ENCODE measurements around the gene MPZL1.
"Not testable (repeated sequence)": the region's sequence is repeated elsewhere in the genome, so short reads cannot be mapped to it uniquely, and the experiment has no call there.

The MPZL1 gene

DNA sequence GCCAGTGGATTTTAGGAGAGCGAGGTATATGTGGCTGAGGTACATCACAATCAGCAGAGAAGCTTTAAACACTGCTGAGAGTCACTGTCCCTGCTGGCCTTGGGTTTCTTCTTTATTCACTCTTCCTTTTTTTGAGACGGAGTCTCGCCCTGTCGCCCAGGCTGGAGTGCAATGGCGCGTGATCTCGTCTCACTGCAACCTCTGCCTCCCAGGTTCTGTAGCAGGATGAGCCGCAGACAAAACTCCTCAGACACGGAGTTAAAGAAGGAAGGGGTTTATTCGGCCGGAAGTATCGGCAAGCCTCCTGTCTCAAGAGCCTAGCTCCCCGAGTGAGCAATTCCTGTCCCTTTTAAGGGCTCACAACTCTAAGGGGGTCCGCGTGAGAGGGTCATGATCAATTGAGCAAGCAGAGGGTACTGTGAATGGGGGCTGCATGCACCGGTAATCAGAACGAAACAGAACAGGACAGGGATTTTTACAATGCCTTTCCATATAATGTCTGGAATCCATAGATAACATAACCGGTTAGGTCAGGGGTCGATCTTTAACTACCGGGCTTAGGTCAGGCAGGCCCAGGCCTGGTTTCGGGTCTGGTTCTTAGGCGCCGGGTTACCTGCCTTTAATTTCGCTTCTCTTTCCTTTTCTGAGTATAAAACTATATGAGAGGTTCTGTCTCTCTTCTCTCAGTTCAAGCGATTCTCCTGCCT lies 1.9 kb upstream of the MPZL1 start:
- DNase-seq = not testable (repeated sequence)

DNA sequence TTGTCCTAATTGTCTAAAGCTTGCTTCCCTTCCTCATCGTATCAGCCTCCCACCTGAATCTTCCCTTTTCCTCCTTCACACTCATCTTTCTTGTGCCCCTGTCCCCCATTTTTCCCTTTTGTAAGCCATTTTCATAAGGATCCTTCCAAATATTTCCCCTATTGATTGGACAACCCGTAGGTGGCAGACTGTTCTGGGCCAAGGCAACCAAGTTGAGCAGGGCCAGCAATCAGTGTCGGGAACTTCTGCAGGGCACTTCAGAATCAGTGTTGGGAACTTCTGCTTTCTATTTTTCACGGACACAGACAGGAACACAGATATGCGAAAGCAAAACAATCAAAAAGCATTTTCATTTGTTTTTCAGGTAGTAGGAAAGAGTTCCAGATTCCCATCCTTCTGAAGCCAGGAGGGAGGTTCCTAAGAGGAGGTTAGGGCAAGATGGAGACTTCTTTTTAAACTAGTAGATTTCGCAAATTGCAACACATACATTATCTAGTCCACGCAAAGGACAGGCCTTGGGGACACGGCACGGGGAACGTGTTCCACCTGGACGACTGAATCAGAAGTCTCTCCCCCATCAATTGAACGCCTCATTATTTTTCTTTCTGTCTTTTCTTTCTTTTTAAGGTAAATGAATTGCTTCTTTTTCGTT lies 691 bp upstream of the MPZL1 start:
- DNase-seq = no peak

DNA sequence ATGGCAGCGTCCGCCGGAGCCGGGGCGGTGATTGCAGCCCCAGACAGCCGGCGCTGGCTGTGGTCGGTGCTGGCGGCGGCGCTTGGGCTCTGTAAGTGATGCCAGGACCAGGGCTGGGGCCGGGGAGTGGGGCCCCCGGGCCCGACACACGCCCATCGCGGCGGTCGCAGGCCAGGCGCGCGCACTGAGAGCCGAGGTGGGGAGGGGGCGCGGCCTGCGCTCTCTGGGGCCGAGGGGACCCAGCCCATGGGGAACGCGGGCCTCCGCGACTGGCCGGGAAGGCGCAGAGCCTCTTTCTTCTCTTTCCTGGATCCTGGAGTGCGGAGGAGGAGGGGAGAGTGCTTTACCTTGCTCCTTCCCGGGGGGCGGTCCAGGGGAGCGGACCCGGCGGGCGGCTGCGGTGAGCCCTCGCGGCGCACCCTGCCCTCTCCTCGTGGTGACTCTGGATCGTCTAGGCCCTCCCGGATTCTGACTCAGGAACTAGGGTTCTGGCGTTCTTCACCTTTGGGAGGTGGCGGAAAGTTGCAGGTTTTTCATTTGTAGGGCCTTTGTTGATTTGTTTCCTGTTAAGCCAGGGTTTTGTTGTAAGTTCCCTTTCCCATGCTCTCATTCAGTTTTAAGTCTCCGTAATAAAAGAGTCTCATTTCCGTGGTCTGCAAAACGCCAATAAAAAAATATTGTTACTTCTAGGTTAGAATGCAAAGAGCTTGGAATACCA lies 529 bp downstream of the MPZL1 start:
- peak; percentile 31 for DNase-seq

DNA sequence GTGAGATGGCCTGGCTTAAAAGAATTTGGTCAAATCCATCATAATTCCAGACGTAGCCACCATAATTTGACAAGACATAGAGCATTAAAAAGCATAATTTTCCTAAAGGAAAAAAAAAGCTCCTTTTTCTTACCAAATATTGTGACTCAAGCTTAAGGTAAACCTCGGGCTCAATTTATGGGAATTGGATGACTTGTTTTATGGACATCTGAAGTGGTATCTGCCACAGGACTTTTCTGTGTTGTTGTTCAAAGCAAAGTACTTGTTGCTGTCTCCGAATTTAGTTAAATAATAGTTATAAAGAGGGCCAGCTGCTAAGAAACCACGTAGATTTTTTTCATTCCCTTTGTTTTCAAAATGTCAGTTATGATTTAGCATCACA lies 1.1 kb downstream of the MPZL1 start:
- DNase-seq = no peak

DNA sequence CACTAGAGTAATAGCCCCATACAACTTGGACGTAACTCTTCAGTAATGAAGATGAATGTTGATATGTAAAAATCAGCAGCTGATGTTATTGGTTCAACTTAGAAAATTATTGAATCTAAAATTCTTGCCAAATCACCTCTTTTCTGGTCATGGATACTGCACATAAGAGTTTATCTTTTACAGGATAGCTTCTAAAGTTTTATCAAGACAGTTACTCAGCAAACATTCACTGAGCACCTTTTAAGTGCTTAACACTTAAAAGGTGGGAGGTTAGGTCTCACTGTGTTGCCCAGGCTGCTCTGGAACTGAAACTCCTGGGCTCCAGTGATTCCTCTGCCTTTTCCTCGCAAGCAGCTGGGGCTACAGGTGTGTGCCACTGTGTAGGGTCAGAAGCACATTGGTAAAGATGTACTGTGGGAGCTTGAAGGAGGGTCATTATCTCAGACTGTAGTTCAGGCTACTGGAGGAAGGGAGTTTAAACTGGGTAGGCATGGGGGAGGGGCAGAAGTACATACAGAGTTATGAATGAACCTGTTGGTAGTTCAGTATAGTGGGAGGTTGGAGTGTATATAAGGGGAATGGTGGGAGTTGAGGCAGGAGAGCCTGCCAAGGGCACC lies 2.0 kb downstream of the MPZL1 start:
- no peak for DNase-seq

DNA sequence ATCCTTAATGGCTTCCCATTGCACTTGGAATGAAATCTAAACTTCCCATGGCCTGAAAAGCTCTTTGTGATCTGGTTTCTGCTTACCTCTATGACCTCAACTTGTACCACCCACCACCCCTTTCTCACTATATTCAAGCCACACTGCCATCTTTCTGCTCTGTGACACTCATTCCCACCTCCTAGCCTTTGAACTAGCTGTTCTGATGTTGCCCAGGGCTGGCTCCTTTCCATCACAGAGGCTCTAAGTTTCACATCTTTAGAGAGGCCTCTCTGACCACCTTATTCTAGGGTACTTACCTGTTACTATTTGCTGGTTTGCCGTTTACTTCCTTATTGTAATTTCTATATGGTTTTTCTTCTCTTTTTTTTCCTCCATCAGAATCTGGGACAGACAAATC lies 4.2 kb downstream of the MPZL1 start:
- no peak for DNase-seq

DNA sequence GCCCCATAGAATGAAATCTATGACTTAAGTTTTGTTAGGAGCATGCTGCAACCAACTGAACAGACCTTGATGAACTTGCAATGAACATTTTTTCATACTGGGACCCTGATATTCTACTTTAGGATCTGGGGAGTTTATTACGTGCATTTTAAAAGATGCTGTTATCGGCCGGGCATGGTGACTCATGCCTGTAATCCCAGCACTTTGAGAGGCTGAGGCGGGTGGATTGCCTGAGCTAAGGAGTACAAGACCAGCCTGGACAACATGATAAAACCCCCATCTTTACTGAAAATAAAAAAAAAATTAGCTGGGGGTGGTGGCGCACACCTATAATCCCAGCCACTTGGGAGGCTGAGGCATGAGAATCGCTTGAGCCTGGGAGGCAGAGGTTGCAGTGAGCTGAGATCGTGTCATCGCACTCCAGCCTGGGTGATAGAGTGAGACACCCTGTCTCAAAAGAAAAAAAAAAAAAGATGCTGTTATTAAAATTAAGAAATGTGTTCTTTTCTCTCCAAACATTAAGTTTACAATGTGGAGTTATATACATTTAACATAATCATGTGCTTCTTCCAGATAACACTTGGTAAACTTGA lies 7.1 kb downstream of the MPZL1 start:
- no peak for DNase-seq

DNA sequence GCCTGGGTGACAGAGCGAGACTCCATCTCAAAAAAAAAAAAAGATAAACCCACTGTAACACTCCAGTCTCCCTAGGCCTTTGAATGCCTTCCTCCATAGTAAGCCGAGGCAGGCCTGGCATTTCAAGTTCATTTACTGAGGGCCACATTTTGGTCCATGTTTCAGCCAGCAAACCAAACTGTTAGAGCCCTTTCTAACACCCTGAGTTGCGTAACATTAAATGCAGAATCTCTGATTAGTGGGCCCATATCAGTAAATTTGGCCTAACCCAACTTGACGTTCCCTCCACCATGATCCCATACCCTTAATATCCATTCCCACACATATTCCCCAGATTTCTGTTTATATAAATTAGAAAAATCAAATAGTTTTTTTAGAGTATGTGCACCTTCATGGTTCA lies 12.4 kb downstream of the MPZL1 start:
- no peak for DNase-seq

DNA sequence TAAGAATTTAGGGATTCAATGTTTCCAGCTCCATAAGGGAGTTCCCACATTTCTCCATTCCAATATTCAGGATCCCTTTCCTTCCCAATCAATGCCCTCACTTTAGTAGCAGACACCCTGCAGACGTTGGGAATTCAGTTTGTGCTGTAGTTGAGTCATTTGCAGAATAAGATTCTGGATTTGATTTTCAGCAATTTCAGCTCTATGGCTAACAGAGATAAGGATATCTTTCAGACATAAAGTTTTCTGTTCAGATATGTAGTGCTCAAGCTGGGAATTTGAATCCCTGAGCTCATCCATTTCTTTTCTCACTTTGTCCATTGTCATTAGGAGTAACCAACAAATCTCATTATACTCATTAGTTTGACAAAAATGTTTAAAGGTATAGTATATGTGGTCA lies 13.1 kb downstream of the MPZL1 start:
- no peak for DNase-seq

DNA sequence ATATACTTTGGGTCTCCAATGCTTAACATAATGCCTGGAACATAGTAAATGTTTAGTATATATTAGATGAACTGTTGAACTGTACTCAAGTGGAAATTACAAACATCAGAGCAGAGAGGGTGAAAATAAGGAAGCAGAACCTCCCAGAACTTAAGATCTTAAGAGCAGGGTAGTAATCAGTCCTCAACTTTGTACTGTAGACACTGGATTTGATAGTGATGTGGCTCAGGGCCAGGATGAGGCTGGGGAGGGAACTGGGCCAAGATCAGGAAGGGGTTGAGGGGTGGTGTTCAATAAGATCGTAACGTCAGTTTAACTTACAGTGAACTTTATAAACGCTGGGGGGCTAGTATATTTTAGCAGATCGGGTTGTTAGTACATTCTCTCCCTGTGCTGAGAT lies 15.4 kb downstream of the MPZL1 start:
- no peak for DNase-seq

DNA sequence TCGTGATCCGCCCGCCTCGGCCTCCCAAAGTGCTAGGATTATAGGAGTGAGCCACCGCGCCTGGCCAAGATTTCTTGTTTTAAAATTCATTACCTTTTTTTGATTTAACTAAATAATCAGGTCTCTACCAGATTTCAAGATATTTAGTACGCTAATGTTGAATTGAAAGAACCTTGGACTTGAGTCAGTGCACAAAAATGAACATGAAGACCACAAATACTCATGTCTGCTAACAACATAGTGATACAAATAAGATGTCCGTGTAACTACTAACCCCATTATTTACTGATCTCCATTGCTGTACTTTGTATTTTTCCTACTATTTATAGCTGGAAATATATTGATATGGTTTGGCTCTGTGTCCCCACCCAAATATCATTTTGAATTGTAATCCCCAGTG lies 16.4 kb downstream of the MPZL1 start:
- DNase-seq = no peak

DNA sequence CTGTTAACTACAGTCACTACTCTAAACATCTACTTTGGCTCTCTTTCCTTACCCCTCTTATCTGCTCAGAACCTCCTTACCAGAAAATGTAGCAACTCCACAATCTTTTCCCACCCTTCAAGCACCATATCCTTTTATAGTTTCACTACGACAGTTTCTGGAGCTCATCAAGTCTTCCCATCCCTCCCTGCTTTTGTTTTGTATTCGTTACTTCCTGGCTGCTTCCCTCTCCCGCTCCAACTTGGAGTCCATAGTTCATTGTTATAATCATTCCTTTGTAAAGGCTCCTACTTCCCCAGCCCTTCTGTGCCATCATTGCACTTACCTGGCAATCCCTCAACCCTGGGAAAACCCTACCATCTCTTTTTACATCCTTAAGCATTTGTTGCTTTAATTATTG lies 18.0 kb downstream of the MPZL1 start:
- no peak for DNase-seq

DNA sequence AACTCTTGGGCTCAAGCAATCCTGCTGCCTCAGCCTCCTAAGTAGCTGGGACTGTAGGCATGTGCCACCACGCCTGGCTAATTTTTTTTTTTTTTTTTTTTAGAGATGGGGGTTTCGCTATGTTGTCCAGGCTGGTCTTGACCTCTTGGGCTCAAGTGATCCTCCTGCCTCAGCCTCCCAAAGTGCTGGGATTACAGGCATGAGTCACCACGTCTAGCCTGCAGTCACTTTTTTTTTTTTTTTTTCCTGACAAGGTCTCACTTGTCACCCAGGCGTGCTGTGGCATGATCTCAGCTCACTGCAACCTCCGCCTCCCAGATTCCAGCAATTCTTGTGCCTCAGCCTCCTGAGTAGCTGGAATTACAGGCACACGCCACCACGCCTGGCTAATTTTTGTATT lies 19.3 kb downstream of the MPZL1 start:
- not testable (repeated sequence) for DNase-seq

DNA sequence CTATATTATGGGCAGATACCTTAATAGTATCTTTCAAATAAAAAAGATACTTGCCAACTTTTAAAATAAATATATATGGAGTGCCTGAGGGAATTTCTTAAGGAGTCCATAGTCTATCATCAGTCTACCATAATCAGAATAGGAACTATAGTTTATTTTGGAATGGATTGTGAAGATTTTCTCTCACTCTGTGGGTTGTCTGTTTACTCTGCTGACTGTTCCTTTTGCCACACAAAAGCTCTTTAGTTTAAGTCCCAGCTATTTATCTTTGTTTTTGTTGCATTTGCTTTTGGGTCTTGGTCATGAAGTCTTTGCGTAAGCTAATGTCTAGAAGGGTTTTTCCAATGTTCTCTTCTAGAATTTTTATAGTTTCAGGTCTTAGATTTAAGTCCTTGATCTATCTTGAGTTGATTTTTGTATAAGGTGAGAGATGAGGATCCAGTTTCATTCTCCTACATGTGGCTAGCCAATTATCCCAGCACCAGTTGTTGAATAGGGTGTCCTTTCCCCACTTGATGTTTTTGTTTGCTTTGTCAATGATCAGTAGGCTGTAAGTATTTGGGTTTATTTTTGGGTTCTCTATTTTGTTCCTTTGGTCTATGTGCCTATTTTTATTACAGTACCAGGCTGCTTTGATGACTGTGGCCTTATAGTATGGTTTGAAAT lies 20.7 kb downstream of the MPZL1 start:
- not testable (repeated sequence) for DNase-seq

DNA sequence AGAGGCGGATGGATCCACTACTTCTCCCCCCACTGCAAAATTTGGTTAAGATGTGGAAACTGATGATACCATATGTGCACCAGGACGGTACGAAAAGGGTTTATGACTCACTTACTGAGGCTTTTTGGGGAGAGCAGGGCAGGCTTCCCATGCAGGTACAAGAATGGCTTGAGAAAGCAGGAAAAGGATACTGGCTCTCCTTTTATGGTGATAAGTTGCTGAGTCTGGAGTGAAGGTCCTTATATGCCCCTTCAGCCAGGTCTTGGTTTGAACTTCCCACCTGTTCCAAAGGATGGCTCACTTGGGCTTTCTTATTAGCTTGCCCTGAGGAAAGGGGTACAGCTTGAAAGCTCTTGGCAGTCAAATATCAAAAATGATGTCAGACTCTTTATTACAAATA lies 23.1 kb downstream of the MPZL1 start:
- no peak for DNase-seq

DNA sequence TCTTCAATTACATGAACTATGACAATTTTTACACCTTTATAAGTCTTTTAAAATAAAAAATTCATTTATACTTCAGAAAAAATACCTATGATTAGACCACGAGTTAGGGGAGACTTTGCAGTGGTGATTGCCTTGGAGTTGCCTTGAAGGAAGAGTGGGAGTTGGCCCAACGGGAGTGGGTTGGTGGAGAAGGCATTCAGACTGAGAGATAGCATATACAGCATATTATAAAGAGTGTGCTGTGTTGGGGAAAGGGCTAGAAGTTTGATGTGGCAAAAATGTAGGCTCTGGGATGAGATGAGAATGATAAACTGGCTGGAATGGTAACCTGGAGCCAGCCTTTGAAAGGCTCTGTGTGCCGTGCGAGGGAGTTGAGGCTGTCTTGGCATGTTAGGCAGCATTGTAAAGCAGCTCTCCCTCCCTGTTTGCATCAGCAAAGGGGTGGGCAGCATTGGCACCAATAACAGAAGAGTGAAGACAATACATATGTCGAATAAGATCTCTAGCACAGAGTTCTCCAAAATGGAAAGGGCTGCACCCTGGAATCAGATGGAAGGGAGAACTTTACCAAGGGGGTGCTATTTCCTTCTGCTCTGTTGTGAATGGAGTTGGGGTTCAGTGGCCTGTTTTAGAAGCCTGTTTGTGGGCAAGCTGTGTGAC lies 24.4 kb downstream of the MPZL1 start:
- DNase-seq = no peak

DNA sequence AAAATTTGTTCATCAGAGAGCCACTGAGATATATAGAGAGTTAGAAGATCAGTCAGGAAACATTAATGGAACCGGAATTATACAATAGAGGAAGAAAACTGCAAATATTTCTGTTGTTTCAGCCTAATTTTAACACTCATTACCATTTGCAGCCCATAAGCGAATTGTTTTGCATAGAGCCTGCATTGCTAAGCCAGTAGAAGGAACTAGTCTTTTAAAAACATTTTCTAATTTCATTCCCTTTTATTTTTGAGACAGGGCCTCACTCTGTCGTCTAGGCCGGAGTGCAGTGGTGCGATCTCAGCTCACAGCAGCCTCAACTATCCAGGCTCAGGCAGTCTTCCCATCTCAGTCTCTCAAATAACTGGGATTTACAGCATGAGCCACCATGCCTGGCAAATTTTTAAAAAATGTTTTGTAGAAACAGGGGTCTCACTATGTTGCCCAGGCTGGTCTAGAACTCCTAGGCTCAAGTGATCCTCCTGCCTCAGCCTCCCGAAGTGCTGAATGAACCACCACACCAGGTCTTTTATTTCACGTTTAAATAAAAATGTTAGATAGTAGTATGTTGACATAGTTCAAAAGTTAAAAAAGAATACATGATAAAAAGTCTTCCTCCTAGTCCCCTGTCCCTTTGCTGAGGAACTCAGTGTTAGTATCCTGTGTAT lies 25.3 kb downstream of the MPZL1 start:
- no peak for DNase-seq

DNA sequence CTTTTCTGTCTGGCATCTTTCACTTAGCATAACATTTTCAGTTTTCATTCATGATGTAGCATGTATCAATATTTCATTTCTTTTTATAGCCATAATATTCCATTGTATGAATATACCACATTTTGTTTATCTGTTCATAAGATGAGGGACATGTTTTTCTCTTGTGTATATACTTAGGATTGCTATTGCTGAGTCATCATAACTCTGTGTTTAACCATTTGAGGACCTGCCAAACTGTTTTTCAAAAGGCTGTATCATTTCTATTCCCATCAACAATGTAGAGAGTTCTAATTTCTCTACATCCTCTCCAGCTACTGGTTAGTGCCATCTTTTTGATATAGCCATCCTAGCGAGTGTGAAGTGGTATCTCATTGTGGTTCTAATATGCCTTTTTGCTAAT lies 26.2 kb downstream of the MPZL1 start:
- no peak for DNase-seq

DNA sequence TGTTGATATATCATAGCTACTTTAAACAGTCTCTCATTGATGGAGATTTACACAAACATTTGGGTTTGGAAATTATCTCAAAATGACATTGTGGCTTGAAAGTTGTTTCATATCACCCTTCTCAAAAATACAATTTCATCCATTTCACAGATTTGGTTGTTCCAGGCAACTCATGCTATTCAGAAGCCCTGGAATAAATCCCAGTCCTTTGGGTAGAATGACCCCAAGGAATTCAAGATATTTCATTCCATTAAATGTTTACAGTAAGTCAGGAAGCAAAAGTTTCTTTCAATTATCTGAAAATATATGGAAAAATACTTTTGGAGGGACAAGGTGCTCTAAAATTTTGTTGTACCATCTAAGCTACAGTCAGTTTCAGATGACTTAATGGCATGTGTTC lies 27.1 kb downstream of the MPZL1 start:
- DNase-seq = no peak

DNA sequence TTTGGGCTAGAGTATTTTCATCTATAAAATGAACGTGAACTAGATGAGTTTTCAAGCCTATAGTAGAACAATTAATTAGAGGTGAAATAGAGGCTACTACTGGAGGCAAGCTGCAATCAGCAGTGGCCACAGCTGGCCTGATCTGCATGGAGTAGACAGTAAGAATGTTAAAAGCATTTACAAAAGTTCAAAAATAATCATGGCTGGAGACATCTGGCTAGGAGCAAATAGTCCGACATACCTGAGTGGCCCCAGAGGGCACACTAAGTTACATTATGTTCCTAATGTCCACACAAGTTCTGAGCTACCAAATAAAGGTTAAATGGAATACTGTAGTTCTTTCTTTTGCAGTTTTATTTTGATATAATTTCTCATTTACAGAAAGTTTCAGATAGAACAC lies 28.0 kb downstream of the MPZL1 start:
- no peak for DNase-seq

DNA sequence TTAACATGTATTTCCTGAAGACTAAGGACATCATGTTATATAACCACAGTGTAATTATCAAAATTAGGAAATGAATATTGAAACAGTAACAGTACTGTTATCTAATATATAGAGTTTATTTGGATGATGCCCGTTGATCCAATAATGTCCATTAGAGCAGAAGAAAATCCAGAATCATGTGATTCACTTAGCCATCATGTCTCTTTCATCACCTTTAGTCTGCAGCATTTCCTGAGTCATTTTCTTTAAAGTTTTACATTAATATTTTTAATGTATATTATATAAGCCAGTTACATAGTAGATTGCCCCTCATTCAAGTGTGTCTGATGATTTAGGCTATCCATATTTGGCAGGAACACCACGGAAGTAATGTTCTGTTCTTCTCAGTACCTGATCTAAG lies 28.9 kb downstream of the MPZL1 start:
- DNase-seq = no peak

DNA sequence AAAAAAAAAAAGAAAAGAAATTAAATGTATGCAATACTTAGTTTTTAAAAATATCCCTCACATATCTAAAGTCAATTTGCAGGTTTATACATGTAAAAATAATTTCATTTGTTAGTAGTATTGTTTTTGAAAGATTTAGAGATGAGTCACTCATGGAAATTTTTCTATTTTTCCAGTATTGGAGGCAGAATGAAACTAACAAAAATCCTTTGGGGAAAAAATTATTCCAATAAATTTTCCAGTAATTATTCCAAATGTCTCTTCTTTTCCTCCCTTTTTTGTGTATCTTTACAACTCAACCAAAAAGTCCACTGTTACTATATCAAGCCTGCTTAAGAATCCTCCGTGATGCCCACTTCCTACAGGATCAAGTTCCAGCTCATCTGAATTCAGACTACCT lies 29.9 kb downstream of the MPZL1 start:
- DNase-seq = no peak
